HCT116 (cell line): ENCODE data around the gene MADCAM1. TPM values are rescaled to one million over a fixed set of nuclear protein-coding genes. Genes with fewer than 3 reads are reported as not detected.

Experiments used
- ATAC-seq: fragments of 200-7000 bp; cut with Tn5 transposase; 2 replicates; pipeline ENCODE4 v1.9.1; 2020; ENCODE audit warnings: mild to moderate bottlenecking, moderate library complexity
- BruUV-seq: library from RNA; stranded (reverse); fragments of 400-500 nt; replicated peaks from 2 replicates; lab custom pipeline; 2021; lab: Mats Ljungman, UMichigan
- CTCF ChIA-PET: fragments of 300-600 bp; sonication (Branson Sonifier 250); formaldehyde crosslinking; loops from one replicate; lab custom pipeline; 2021; ENCODE audit warnings: antibody characterized with exemption; lab: Charles Lee
- POLR2A ChIA-PET: fragments of 300-600, 350-600 bp; sonication (Branson Sonifier 250); formaldehyde crosslinking; loops from one replicate; lab custom pipeline; 2021; ENCODE audit warnings: antibody characterized with exemption; lab: Charles Lee
- RAD21 ChIA-PET, 2 experiments: fragments of 300-600 bp; sonication (Branson Sonifier 250); formaldehyde crosslinking; loops; one replicate each; lab custom pipeline; 2023; ENCODE audit warnings: low total read pairs in 2 of 2; ENCODE audit not compliant: uncharacterized antibody in 2 of 2, unreplicated experiment in 2 of 2, low non-redundant PET in 1 of 2; lab: Charles Lee
- DNase-seq: peaks from one replicate; pipeline ENCODE4 v3.0.0-alpha.2; 2010; ENCODE audit warnings: low read depth, low spot score
- H2AFZ ChIP-seq: fragments of 200-600 bp; shearing (Covaris generic), sonication (generic); 2 replicates; pipeline ENCODE4 v1.6.1; 2017; ENCODE audit warnings: low read depth, mixed run types, mixed read lengths, antibody characterized with exemption, low read length; ENCODE audit not compliant: poor library complexity, severe bottlenecking
- H3K27ac ChIP-seq: 2 replicates; pipeline ENCODE4 v1.5.1; 2012; ENCODE audit warnings: low read depth, low read length
- H3K27me3 ChIP-seq: fragments of 200-600 bp; sonication (generic); 2 replicates; pipeline ENCODE4 v1.6.1; 2016; ENCODE audit warnings: mixed run types, low read length, mixed read lengths; ENCODE audit not compliant: insufficient read depth
- H3K36me3 ChIP-seq, 2 experiments: fragments of 200-500 bp in 1 of 2; fragments of 200-600 bp in 1 of 2; sonication (Bioruptor generic) in 1 of 2; sonication (generic) in 1 of 2; 2 replicates each; pipeline versions ENCODE4 v1.5.1 to v1.6.1; 2014 to 2016; ENCODE audit warnings: low read length in 2 of 2, inconsistent platforms in 1 of 2, mixed read lengths in 1 of 2, mixed run types in 1 of 2; ENCODE audit not compliant: insufficient read depth in 2 of 2, control insufficient read depth in 1 of 2
- H3K4me1 ChIP-seq, 2 experiments: fragments of 200-600 bp in 1 of 2; sonication (generic) in 1 of 2; 2 replicates each; pipeline versions ENCODE4 v1.5.1 to v1.6.1; 2012 to 2017; ENCODE audit warnings: low read length in 2 of 2, inconsistent platforms in 1 of 2, mild to moderate bottlenecking in 1 of 2, mixed read lengths in 1 of 2, mixed run types in 1 of 2, moderate library complexity in 1 of 2; ENCODE audit not compliant: insufficient read depth in 2 of 2, control insufficient read depth in 1 of 2
- H3K4me2 ChIP-seq: fragments of 200-600 bp; sonication (generic); 2 replicates; pipeline ENCODE4 v1.6.1; 2017; ENCODE audit warnings: mixed run types, low read length, mixed read lengths
- H3K4me3 ChIP-seq, 2 experiments: fragments of 200-600 bp in 1 of 2; sonication (generic) in 1 of 2; replicated peaks in 1 of 2; 2 replicates each; pipeline ENCODE4 v1.5.1; 2011 to 2016; ENCODE audit warnings: low read length in 2 of 2, control low read depth in 1 of 2, low read depth in 1 of 2, mild to moderate bottlenecking in 1 of 2, mixed read lengths in 1 of 2, mixed run types in 1 of 2
- H3K79me2 ChIP-seq: fragments of 200-600 bp; sonication (generic); 2 replicates; pipeline ENCODE4 v1.6.1; 2017; ENCODE audit warnings: mild to moderate bottlenecking, mixed run types, low read length, moderate library complexity, mixed read lengths; ENCODE audit not compliant: insufficient read depth
- H3K9ac ChIP-seq: fragments of 200-600 bp; sonication (generic); 2 replicates; pipeline ENCODE4 v1.6.1; 2016; ENCODE audit warnings: low read length, mixed read lengths
- H3K9me2 ChIP-seq: fragments of 200-600 bp; sonication (generic), shearing (Covaris generic); 2 replicates; pipeline ENCODE4 v1.6.1; 2017; ENCODE audit warnings: mixed run types, mild to moderate bottlenecking, moderate library complexity; ENCODE audit not compliant: insufficient read depth
- H3K9me3 ChIP-seq, 2 experiments: fragments of 200-500 bp in 1 of 2; fragments of 200-600 bp in 1 of 2; sonication (Bioruptor generic) in 1 of 2; sonication (generic) in 1 of 2; 2 replicates each; pipeline ENCODE4 v1.6.1; 2014 to 2017; ENCODE audit warnings: low read length in 2 of 2, mixed read lengths in 2 of 2, inconsistent platforms in 1 of 2, low read depth in 1 of 2, mild to moderate bottlenecking in 1 of 2, mixed run types in 1 of 2, moderate library complexity in 1 of 2; ENCODE audit not compliant: control insufficient read depth in 1 of 2, insufficient read depth in 1 of 2
- H4K20me1 ChIP-seq: fragments of 200-600 bp; sonication (generic), shearing (Covaris generic); 2 replicates; pipeline ENCODE4 v1.6.1; 2017; ENCODE audit warnings: mixed run types, mild to moderate bottlenecking, moderate library complexity; ENCODE audit not compliant: insufficient read depth
- CTCF ChIP-seq, 3 experiments: fragments of 200-600 bp in 1 of 3; sonication (generic) in 1 of 3; IDR thresholded peaks in 2 of 3; conservative IDR thresholded peaks in 1 of 3; 2 replicates each; pipeline ENCODE4 v1.5.1; 2012 to 2017; ENCODE audit warnings: low read depth in 2 of 3, low read length in 2 of 3, antibody characterized with exemption in 1 of 3, borderline replicate concordance in 1 of 3, control low read depth in 1 of 3, mild to moderate bottlenecking in 1 of 3, mixed read lengths in 1 of 3, mixed run types in 1 of 3, moderate library complexity in 1 of 3; ENCODE audit not compliant: insufficient read depth in 1 of 3
- EGR1 ChIP-seq: IDR thresholded peaks from 2 replicates; pipeline ENCODE4 v1.6.1; 2012; ENCODE audit warnings: low read depth
- ELF1 ChIP-seq: IDR thresholded peaks from 2 replicates; pipeline ENCODE4 v1.6.1; 2012; ENCODE audit warnings: low read depth, borderline replicate concordance
- EZH2 ChIP-seq: fragments of 200-600 bp; sonication (generic); IDR thresholded peaks from 2 replicates; pipeline ENCODE4 v1.6.1; 2017; ENCODE audit warnings: antibody characterized with exemption, mixed run types
- EZH2phosphoT487 ChIP-seq: fragments of 200-600 bp; IDR thresholded peaks from 2 replicates; pipeline ENCODE4 v1.6.1; 2018; ENCODE audit warnings: antibody characterized with exemption, borderline replicate concordance
- FOSL1 ChIP-seq: IDR thresholded peaks from 2 replicates; pipeline ENCODE4 v1.6.1; 2012; ENCODE audit warnings: low read depth
- JUND ChIP-seq: IDR thresholded peaks from 2 replicates; pipeline ENCODE4 v1.6.1; 2012
- MAX ChIP-seq: IDR thresholded peaks from 2 replicates; pipeline ENCODE4 v1.6.1; 2012
- RAD21 ChIP-seq: IDR thresholded peaks from 2 replicates; pipeline ENCODE4 v1.6.1; 2012; ENCODE audit warnings: low read depth, mild to moderate bottlenecking
- SIN3A ChIP-seq: IDR thresholded peaks from 2 replicates; pipeline ENCODE4 v1.6.1; 2012; ENCODE audit warnings: low read depth
- SP1 ChIP-seq: IDR thresholded peaks from 2 replicates; pipeline ENCODE4 v1.6.1; 2012; ENCODE audit warnings: low read depth
- ZBTB33 ChIP-seq: IDR thresholded peaks from 2 replicates; pipeline ENCODE4 v1.6.1; 2011; ENCODE audit warnings: mild to moderate bottlenecking, low read length, moderate library complexity; ENCODE audit not compliant: insufficient replicate concordance; ENCODE audit errors: extremely low read depth
- ZFX ChIP-seq: fragments of 450-650 bp; IDR thresholded peaks from 2 replicates; pipeline ENCODE4 v1.6.1; 2017
- ZNF274 ChIP-seq: fragments of 200-500 bp; sonication (Bioruptor generic); IDR thresholded peaks from 2 replicates; pipeline ENCODE4 v1.6.1; 2014; ENCODE audit warnings: mild to moderate bottlenecking, low read depth, low read length, inconsistent platforms
- intact Hi-C: fragments of 100-400 bp; cut with micrococcal nuclease; formaldehyde crosslinking; loops from 2 replicates; pipeline ENCODE4 v1.10.0; 2022
- total RNA-seq: library from RNA; stranded (reverse); gene quantifications from one replicate; pipeline ENCODE4 v1.2.1, GENCODE V29; 2021; ENCODE audit not compliant: unreplicated experiment

The MADCAM1 gene
- total RNA-seq, 1 experiment from 2014 or later, result 0.57 TPM

GRCh38 chr19:491146-491741 lies 5.0 kb upstream of the MADCAM1 start:
- intact Hi-C loops, result no loop called here
- ATAC-seq (no peak), DNase-seq (no peak)
- no peak for TF ChIP-seq ZFX
- no peak for TF ChIP-seq EZH2phosphoT487
- no peak for TF ChIP-seq EZH2
- TF ChIP-seq EGR1, result no peak
- no peak for TF ChIP-seq SP1
- TF ChIP-seq RAD21, result no peak
- no peak for TF ChIP-seq ZNF274
- no peak for TF ChIP-seq ZBTB33
- no peak for TF ChIP-seq ELF1
- TF ChIP-seq MAX, result no peak
- TF ChIP-seq FOSL1, result no peak
- no peak for TF ChIP-seq SIN3A
- TF ChIP-seq JUND, result no peak
- TF ChIP-seq CTCF (IDR thresholded peaks at IDR 0.05 in 2 of 3, conservative IDR thresholded peaks at IDR 0.05 in 1 of 3; ENCODE audit: borderline replicate concordance in 1 of 3, insufficient read depth in 1 of 3, low read depth in 2 of 3, low read length in 2 of 3), result no peak
- no peak overlapping the region for H2AFZ ChIP-seq
- no peak overlapping the region for H3K9ac ChIP-seq
- no peaks in the 10 kb centered on the region for H3K27me3 ChIP-seq
- CTCF ChIA-PET, result interaction anchor here (0.8 kb wide), 1 partner anchor 20 kb away, joined by 3 read pairs; no protein-coding TSS in a partner anchor
- POLR2A ChIA-PET, result interaction anchor here (1.4 kb wide), 1 partner anchor 15 kb away, joined by 5 read pairs; no protein-coding TSS in a partner anchor
- H4K20me1 ChIP-seq, result no peaks in the 10 kb centered on the region
- H3K36me3 ChIP-seq, result no peaks in the 10 kb centered on the region
- RAD21 ChIA-PET, result no interaction called here
- H3K79me2 ChIP-seq, result no peaks in the 10 kb centered on the region
- H3K4me1 ChIP-seq, result peaks cover 8 to 21% of the 10 kb centered on the region in 2 experiments
- no peak overlapping the region; the same call in 1 of the 2 replicates for H3K27ac ChIP-seq
- no peaks in the 10 kb centered on the region for H3K9me2 ChIP-seq
- no peak overlapping the region for H3K4me3 ChIP-seq
- H3K9me3 ChIP-seq, result no peaks in the 10 kb centered on the region; a peak in 1 of 4 replicates
- H3K4me2 ChIP-seq, result no peak overlapping the region
- no TSS peak for BruUV-seq
